GM18499 (cell line): ENCODE data around the gene RAB28.
"Not testable (repeated sequence)": the region's sequence is repeated elsewhere in the genome, so short reads cannot be mapped to it uniquely, and the experiment has no call there.

Source experiments
- ATAC-seq: cut with Tn5 transposase; IDR thresholded peaks from one replicate; pipeline ENCODE4 v1.9.1; 2021; ENCODE audit warnings: moderate number of reproducible peaks; ENCODE audit not compliant: insufficient read depth, unreplicated experiment

The RAB28 gene

GRCh38 chr4:13389901-13390300, 94.2 kb downstream of the RAB28 start:
- ATAC-seq = not testable (repeated sequence)

- peak; percentile 82 for ATAC-seq
Observed at GRCh38 chr4:13386405-13387107, 97.6 kb downstream of the RAB28 start.

GRCh38 chr4:13384055-13384454, 100.1 kb downstream of the RAB28 start:
- ATAC-seq = no peak

- peak; percentile 89 for ATAC-seq
Observed at GRCh38 chr4:13378973-13379759, 105.0 kb downstream of the RAB28 start.

GRCh38 chr4:13371048-13371447, 113.1 kb downstream of the RAB28 start:
- ATAC-seq = no peak

- ATAC-seq = no peak
Observed at GRCh38 chr4:13368217-13368616, 115.9 kb downstream of the RAB28 start.

GRCh38 chr4:13367691-13368090, 116.4 kb downstream of the RAB28 start:
- no peak for ATAC-seq

- no peak for ATAC-seq
Observed at GRCh38 chr4:13367244-13367643, 116.9 kb downstream of the RAB28 start.

GRCh38 chr4:13365195-13365594, 118.9 kb downstream of the RAB28 start:
- ATAC-seq = no peak

- ATAC-seq = no peak
Observed at GRCh38 chr4:13364653-13365052, 119.5 kb downstream of the RAB28 start.

- no peak for ATAC-seq
Observed at GRCh38 chr4:13364172-13364571, 120.0 kb downstream of the RAB28 start.

GRCh38 chr4:13359809-13360208, 124.3 kb downstream of the RAB28 start:
- no peak for ATAC-seq

- no peak for ATAC-seq
Observed at GRCh38 chr4:13355111-13355880, 128.8 kb downstream of the RAB28 start.

- ATAC-seq = no peak
Observed at GRCh38 chr4:13349096-13349495, 135.0 kb downstream of the RAB28 start.

- no peak for ATAC-seq
Observed at GRCh38 chr4:13348216-13348615, 135.9 kb downstream of the RAB28 start.

GRCh38 chr4:13347517-13348125, 136.5 kb downstream of the RAB28 start:
- ATAC-seq = no peak

- ATAC-seq = no peak
Observed at GRCh38 chr4:13344216-13344615, 139.9 kb downstream of the RAB28 start.

GRCh38 chr4:13340672-13341071, 143.5 kb downstream of the RAB28 start:
- ATAC-seq = no peak

GRCh38 chr4:13331827-13332226, 152.3 kb downstream of the RAB28 start:
- no peak for ATAC-seq

- no peak for ATAC-seq
Observed at GRCh38 chr4:13329963-13330362, 154.2 kb downstream of the RAB28 start.
